Left lung (tissue), 10 donors: ENCODE measurements around the gene HGF. TPM values are rescaled to one million over a fixed set of nuclear protein-coding genes. Genes with fewer than 3 reads are reported as not detected.

Experiments
- ATAC-seq: fragments of 200-7000 bp; cut with Tn5 transposase; one replicate; pipeline ENCODE4 v1.9.1; 2020; ENCODE audit warnings: moderate library complexity
- DNase-seq, 4 donors: peaks; one replicate each; pipeline ENCODE4 v3.0.0-alpha.2; 2013 to 2020
- H3K27ac ChIP-seq, 2 donors: fragments of 200-600 bp; sonication (generic) in 1 of 2; one replicate each; pipeline versions ENCODE4 v1.5.0 to v1.8.0; 2020 to 2021
- H3K27me3 ChIP-seq, 2 donors: fragments of 200-600 bp; sonication (generic) in 1 of 2; one replicate each; pipeline versions ENCODE4 v1.5.0 to v1.8.0; 2020 to 2021
- H3K36me3 ChIP-seq, 2 donors: fragments of 200-600 bp; sonication (generic) in 1 of 2; one replicate each; pipeline versions ENCODE4 v1.5.0 to v1.8.0; 2020 to 2021
- H3K4me1 ChIP-seq, 2 donors: fragments of 200-600 bp; one replicate each; pipeline ENCODE4 v1.8.0; 2021
- H3K4me3 ChIP-seq, 2 donors: fragments of 200-600 bp; sonication (generic) in 1 of 2; one replicate each; pipeline versions ENCODE4 v1.5.0 to v1.8.0; 2020 to 2021; ENCODE audit warnings: mild to moderate bottlenecking in 1 of 2
- H3K9me3 ChIP-seq, 2 donors: fragments of 200-600 bp; sonication (generic) in 1 of 2; one replicate each; pipeline versions ENCODE4 v1.5.0 to v1.8.0; 2020 to 2021
- CTCF ChIP-seq, 2 donors: fragments of 200-600 bp; sonication (generic) in 1 of 2; IDR thresholded peaks; one replicate each; pipeline versions ENCODE4 v1.5.0 to v1.8.0; 2021; ENCODE audit warnings: antibody characterized with exemption in 2 of 2
- intact Hi-C, 2 donors: fragments of 100-400 bp; cut with DNase I; formaldehyde crosslinking; loops; one replicate each; pipeline versions ENCODE4 v1.11.2 to v1.14.2; 2022
- polyA plus RNA-seq, 6 donors: library from polyadenylated mRNA; unstranded; fragments of 120-200 nt; gene quantifications; one replicate each; pipeline ENCODE4 v1.2.1, GENCODE V29; 2013; ENCODE audit not compliant: insufficient read length in 6 of 6
- total RNA-seq, 2 donors: library from RNA; stranded (reverse); fragmentation: NEBNext Ultra II Directional; extraction: Animal tissue kit (Norgen Biotek cat#: 25700); gene quantifications; one replicate each; pipeline ENCODE4 v1.2.1, GENCODE V29; 2021
- donor health status: DM: no; HTN: yes; CAD: no.
- donor health status: DM: no; HTN: no; CAD: no.

The HGF gene
- total and polyA plus RNA-seq, 8 donors = 21.0 to 42.0 (median 29.1) TPM

DNA sequence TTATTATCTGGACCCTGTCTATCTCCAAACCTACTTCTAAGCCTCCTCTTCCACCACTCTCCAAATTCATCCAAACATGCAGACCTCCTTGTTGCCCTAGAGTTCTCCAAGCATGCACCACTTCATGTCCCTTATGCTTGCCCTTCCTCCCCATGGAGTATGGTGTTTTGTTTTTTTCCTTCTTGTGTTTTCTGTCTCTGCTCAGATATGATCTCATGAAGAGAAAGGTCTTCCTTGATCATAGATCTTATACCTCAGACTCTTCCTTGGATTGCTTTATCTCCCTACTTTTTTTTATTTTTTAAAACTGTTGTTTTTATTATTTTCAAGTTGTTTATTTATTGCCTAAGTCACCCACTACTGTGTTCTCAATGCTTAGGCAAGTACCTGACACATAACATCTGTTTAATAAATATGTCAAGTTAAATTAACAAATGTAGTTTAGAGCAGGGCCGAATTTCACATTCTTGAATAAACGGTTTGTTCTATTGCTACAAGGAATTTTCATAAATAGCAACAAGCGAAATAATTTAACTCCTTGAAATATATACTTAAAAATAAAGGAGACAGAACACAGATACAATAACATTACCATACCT lies 84.5 kb downstream of the HGF start:
- intact Hi-C loops = no loop called here
- Histone ChIP-seq H3K4me3 (no peak overlapping the region), H3K9me3 (no peaks in the 10 kb centered on the region), H3K27me3 (no peaks in the 10 kb centered on the region), H3K36me3 (no peaks in the 10 kb centered on the region), H3K4me1 (peaks cover 0 to 6% of the 10 kb centered on the region in 2 donors), H3K27ac (peak overlapping the region in 1 of 2 donors; percentile 58)
- no peak for TF ChIP-seq CTCF (IDR thresholded peaks at IDR 0.05)
- DNase-seq (peak in 1 of 4 donors; percentile 25), ATAC-seq (no peak)

DNA sequence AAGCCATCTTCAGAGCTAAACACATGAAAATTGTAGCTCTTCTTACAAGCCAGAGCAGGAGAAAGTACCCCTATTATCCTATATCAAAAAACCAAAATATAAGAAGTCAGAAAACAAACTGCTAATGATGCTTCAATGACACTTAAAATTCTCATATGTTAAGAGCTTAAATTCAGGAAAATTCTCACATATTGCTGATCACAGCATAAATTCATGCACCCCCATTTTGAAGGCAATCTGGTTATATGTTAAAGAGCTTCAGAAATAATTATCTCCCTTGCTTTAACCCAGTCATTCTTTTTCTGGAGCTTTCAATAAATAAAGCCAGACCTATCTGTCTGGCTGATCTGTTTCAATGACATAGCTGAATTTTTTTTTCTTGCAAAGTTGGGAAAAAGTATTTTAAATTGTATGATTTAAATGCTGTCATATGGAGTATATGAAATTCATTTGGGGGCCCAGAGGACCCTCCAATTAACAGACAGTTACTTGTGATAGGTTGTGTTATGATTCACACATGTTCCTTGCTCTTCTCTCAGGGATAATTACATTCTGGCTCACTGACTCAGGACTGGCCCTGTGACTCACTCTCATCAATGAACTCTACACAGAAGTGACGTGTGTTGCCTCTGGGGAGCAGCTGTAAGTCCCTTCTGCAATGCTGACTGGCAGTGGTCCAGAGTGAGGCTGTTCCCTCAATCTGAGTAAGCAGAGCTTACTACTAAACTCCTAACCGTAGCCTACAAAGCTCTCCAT lies 85.2 kb downstream of the HGF start:
- ATAC-seq (peak; percentile 97), DNase-seq (peak in 3 of 4 donors; percentile 75 to 93 (median 92))
- Histone ChIP-seq H3K4me1 (peaks cover 0 to 6% of the 10 kb centered on the region in 2 donors), H3K4me3 (no peak overlapping the region), H3K27me3 (no peaks in the 10 kb centered on the region), H3K27ac (peak overlapping the region in 1 of 2 donors; percentile 58), H3K9me3 (no peaks in the 10 kb centered on the region), H3K36me3 (no peaks in the 10 kb centered on the region)
- intact Hi-C loops = no loop called here
- TF ChIP-seq CTCF (IDR thresholded peaks at IDR 0.05) = no peak

GRCh38 chr7:81684033-81684432 lies 85.8 kb downstream of the HGF start:
- H3K27ac ChIP-seq = no peak overlapping the region
- DNase-seq = no peak
- H3K4me3 ChIP-seq = no peak overlapping the region
- no peak for TF ChIP-seq CTCF (IDR thresholded peaks at IDR 0.05)
- peaks cover 0 to 6% of the 10 kb centered on the region in 2 donors for H3K4me1 ChIP-seq
- no peaks in the 10 kb centered on the region for H3K9me3 ChIP-seq
- H3K27me3 ChIP-seq = no peaks in the 10 kb centered on the region
- intact Hi-C loops = no loop called here
- no peak for ATAC-seq
- H3K36me3 ChIP-seq = no peaks in the 10 kb centered on the region

- Histone ChIP-seq H3K27me3 (no peaks in the 10 kb centered on the region), H3K4me1 (peaks cover 0 to 6% of the 10 kb centered on the region in 2 donors), H3K36me3 (no peaks in the 10 kb centered on the region), H3K4me3 (no peak overlapping the region), H3K9me3 (no peaks in the 10 kb centered on the region), H3K27ac (no peak overlapping the region)
- no peak for DNase-seq
- no peak for TF ChIP-seq CTCF (IDR thresholded peaks at IDR 0.05)
- intact Hi-C loops = no loop called here
- ATAC-seq = no peak
These were observed 87.0 kb downstream of the HGF start for GRCh38 chr7:81682873-81683272.

DNA sequence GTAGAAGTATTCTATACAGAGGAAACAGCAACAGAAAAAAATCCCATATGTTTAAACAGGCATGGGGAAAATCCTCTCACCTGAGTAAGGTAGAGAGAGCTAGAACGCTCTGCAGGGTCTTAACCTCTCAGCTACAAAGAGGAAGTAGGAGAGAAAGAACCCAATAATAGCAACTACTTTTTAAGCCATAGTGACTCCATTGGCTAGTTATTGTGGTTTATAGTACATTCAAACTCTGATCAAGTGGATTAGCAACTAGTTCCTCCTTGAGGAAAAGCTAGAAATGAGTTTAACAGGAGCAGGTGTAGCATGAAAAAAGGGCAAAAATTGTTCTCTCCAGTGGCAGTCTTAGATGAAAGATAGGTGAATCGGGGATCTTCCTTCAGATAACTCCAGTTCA lies 89.7 kb downstream of the HGF start:
- ATAC-seq = no peak
- Histone ChIP-seq H3K4me1 (peaks cover 0 to 6% of the 10 kb centered on the region in 2 donors), H3K27me3 (no peaks in the 10 kb centered on the region), H3K9me3 (no peaks in the 10 kb centered on the region), H3K36me3 (no peaks in the 10 kb centered on the region), H3K27ac (no peak overlapping the region), H3K4me3 (no peak overlapping the region)
- intact Hi-C loops = no loop called here
- TF ChIP-seq CTCF (IDR thresholded peaks at IDR 0.05) = no peak
- DNase-seq = no peak
